ENCODE measurements around the gene TSC1. TPM values are rescaled to one million over a fixed set of nuclear protein-coding genes. Genes with fewer than 3 reads are reported as not detected.

The TSC1 gene
- total RNA-seq, 1 experiment from 2014 or later = 53.5 TPM

DNA sequence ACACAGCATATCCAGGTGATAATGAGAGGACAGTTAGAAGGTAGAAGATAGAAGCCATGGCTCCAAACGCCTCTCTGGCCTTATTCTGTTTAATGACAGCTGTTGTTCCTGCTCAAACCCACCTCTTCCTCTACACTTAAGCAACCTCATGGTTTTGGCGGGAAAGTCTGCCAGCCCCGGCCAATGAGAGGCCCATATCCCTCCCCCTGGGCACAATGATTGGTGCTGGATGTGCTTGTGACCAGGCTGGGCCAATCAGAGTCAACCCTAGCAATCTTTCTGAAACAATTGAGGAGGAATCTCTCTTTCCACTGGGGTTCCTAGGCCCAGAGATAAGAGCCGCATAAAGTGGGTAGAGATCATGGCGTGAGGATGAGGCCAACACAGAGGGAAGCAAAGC is 29.3 kb upstream of the TSC1 start:
- no peaks in the 10 kb centered on the region for H3K36me3 Mint-ChIP-seq (ENCODE audit: insufficient read depth, unreplicated experiment)
- ChIA-PET CTCF (no interaction called here), POLR2A (interaction anchor here (0.5 kb wide), 1 partner anchor 29 kb away, joined by 3 read pairs; no protein-coding TSS in a partner anchor)
- H3K4me1 ChIP-seq = peaks cover 27% of the 10 kb centered on the region
- TF ChIP-seq, protein P1, sequence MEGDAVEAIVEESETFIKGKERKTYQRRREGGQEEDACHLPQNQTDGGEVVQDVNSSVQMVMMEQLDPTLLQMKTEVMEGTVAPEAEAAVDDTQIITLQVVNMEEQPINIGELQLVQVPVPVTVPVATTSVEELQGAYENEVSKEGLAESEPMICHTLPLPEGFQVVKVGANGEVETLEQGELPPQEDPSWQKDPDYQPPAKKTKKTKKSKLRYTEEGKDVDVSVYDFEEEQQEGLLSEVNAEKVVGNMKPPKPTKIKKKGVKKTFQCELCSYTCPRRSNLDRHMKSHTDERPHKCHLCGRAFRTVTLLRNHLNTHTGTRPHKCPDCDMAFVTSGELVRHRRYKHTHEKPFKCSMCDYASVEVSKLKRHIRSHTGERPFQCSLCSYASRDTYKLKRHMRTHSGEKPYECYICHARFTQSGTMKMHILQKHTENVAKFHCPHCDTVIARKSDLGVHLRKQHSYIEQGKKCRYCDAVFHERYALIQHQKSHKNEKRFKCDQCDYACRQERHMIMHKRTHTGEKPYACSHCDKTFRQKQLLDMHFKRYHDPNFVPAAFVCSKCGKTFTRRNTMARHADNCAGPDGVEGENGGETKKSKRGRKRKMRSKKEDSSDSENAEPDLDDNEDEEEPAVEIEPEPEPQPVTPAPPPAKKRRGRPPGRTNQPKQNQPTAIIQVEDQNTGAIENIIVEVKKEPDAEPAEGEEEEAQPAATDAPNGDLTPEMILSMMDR (IDR thresholded peaks at IDR 0.05; ENCODE audit: insufficient read depth in 1 of 2, low read depth in 1 of 2, low read length in 1 of 2, severe bottlenecking in 1 of 2, unreplicated experiment in 1 of 2) = no peak
- no peaks in the 10 kb centered on the region for H3K9me3 Mint-ChIP-seq (ENCODE audit: unreplicated experiment)
- intact Hi-C loops (cut with micrococcal nuclease; ENCODE audit: unreplicated experiment) = loop anchor here (5.0 kb wide), 1 partner anchor 171 kb away; no protein-coding TSS in a partner anchor
- no TSS peak for BruUV-seq (replicated peaks)
- no peaks in the 10 kb centered on the region for H3K27me3 ChIP-seq (replicated peaks; ENCODE audit: control insufficient read depth, insufficient read depth, low read length)
- no peaks in the 10 kb centered on the region for H3K9me3 ChIP-seq
- H3K27ac Mint-ChIP-seq (ENCODE audit: unreplicated experiment) = no peak overlapping the region
- peak; percentile 38 to 68 for DNase-seq
- H3K36me3 ChIP-seq (ENCODE audit: control insufficient read depth, insufficient read depth, low read length) = no peaks in the 10 kb centered on the region
- peaks cover 3% of the 10 kb centered on the region for H3K27me3 Mint-ChIP-seq (ENCODE audit: insufficient read depth, unreplicated experiment)
- peaks cover 7% of the 10 kb centered on the region for H3K4me1 Mint-ChIP-seq (ENCODE audit: low read depth, unreplicated experiment)
- H3K4me3 ChIP-seq (ENCODE audit: low read depth, low read length) = no peak overlapping the region
- H3K4me3 Mint-ChIP-seq (ENCODE audit: unreplicated experiment) = no peak overlapping the region

DNA sequence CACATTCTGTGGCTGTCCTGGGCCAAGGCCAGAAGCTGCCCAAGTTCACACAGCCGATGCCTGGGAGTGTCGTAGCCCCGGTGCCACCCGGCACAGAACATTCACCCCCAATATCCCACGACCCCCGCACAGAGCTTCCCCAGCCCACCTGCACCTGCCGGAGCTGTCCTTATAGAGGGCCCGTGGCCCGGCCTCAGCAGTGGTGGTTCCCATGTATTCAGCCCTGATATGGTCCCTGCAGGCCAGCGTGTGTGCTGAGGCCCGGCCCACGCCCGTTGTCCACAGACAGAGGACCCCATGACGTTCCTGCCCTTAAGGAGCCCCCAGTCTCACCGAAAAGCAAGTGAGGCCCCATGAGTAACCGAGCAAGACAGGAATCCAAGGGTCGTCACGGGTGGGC is 28.8 kb upstream of the TSC1 start:
- Histone ChIP-seq H3K4me3 (ENCODE audit: low read depth, low read length) (no peak overlapping the region), H3K9me3 (no peaks in the 10 kb centered on the region), H3K4me1 (peaks cover 22% of the 10 kb centered on the region), H3K27me3 (replicated peaks; ENCODE audit: control insufficient read depth, insufficient read depth, low read length) (no peaks in the 10 kb centered on the region), H3K36me3 (ENCODE audit: control insufficient read depth, insufficient read depth, low read length) (no peaks in the 10 kb centered on the region)
- intact Hi-C loops (cut with micrococcal nuclease; ENCODE audit: unreplicated experiment) = loop anchor here (5.0 kb wide), 1 partner anchor 171 kb away; no protein-coding TSS in a partner anchor
- Mint-ChIP-seq H3K36me3 (ENCODE audit: insufficient read depth, unreplicated experiment) (no peaks in the 10 kb centered on the region), H3K4me3 (ENCODE audit: unreplicated experiment) (no peak overlapping the region), H3K27me3 (ENCODE audit: insufficient read depth, unreplicated experiment) (peaks cover 3% of the 10 kb centered on the region), H3K4me1 (ENCODE audit: low read depth, unreplicated experiment) (peaks cover 4% of the 10 kb centered on the region), H3K9me3 (ENCODE audit: unreplicated experiment) (no peaks in the 10 kb centered on the region), H3K27ac (ENCODE audit: unreplicated experiment) (no peak overlapping the region)
- BruUV-seq (replicated peaks) = no TSS peak
- POLR2A ChIA-PET = no interaction called here
- DNase-seq = no peak
- TF ChIP-seq, protein P1 (IDR thresholded peaks at IDR 0.05; ENCODE audit: insufficient read depth in 1 of 2, low read depth in 1 of 2, low read length in 1 of 2, severe bottlenecking in 1 of 2, unreplicated experiment in 1 of 2) = no peak
- CTCF ChIA-PET = interaction anchor here (0.7 to 0.8 kb wide), 2 partner anchors 30 to 49 kb away, joined by 3 to 4 read pairs; no protein-coding TSS in a partner anchor

DNA sequence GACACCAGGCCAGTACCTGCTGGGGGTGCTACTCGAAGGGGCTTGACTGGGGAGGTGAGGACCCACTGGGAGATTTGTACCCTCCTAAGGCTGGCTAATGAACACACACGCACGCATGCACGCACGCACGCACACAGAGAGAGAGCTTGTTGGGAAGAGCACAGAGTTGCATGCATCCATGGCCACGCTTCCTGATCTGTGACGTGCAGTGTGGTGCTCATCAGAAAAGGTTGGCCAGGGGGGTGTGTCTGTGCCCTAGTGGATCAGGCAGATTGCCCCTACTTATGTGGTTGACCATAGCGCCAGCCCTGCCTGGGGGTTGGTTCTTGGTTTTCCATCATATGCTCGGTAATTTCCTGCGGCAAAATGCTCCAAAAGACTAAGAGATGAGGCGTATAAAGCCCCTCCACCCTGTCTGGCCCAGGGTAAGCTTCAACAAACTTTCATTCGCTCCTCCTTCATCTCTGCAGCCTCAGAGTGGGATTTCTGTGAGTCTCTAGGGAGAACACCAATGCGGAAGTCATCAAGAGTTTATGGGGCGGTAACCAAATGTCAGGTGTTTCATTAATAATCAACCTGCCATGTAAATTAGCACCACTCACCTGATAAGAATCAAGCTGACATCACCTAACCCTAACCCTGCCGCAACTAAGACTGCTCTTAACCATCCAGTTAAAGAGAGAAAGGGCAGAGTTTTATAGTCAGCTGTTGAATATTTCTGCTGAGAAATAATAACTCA is 26.1 kb upstream of the TSC1 start:
- Mint-ChIP-seq H3K4me3 (ENCODE audit: unreplicated experiment) (no peak overlapping the region), H3K4me1 (ENCODE audit: low read depth, unreplicated experiment) (no peaks in the 10 kb centered on the region), H3K9me3 (ENCODE audit: unreplicated experiment) (no peaks in the 10 kb centered on the region), H3K27me3 (ENCODE audit: insufficient read depth, unreplicated experiment) (peaks cover 3% of the 10 kb centered on the region), H3K27ac (ENCODE audit: unreplicated experiment) (no peak overlapping the region), H3K36me3 (ENCODE audit: insufficient read depth, unreplicated experiment) (no peaks in the 10 kb centered on the region)
- Histone ChIP-seq H3K4me1 (peaks cover 14% of the 10 kb centered on the region), H3K36me3 (ENCODE audit: control insufficient read depth, insufficient read depth, low read length) (no peaks in the 10 kb centered on the region), H3K4me3 (ENCODE audit: low read depth, low read length) (no peak overlapping the region), H3K27me3 (replicated peaks; ENCODE audit: control insufficient read depth, insufficient read depth, low read length) (no peaks in the 10 kb centered on the region), H3K9me3 (no peaks in the 10 kb centered on the region)
- TF ChIP-seq, protein P1 (IDR thresholded peaks at IDR 0.05; ENCODE audit: insufficient read depth in 1 of 2, low read depth in 1 of 2, low read length in 1 of 2, severe bottlenecking in 1 of 2, unreplicated experiment in 1 of 2) = no peak
- intact Hi-C loops (cut with micrococcal nuclease; ENCODE audit: unreplicated experiment) = loop anchor here (5.0 kb wide), 1 partner anchor 168 kb away; no protein-coding TSS in a partner anchor
- peak in 1 of 2 experiments; percentile 18 for DNase-seq
- POLR2A ChIA-PET = no interaction called here
- CTCF ChIA-PET = interaction anchor here (1.0 kb wide), 1 partner anchor 52 kb away, joined by 4 read pairs; no protein-coding TSS in a partner anchor
- BruUV-seq (replicated peaks) = no TSS peak

Data from Caco-2 (cell line).